GM18508 (cell line): ENCODE results near the gene GJB3.
"Not testable (repeated sequence)": the region's sequence is repeated elsewhere in the genome, so short reads cannot be mapped to it uniquely, and the experiment has no call there.

Source experiments
- ATAC-seq: cut with Tn5 transposase; IDR thresholded peaks from one replicate; pipeline ENCODE4 v1.9.1; 2021; ENCODE audit warnings: moderate number of reproducible peaks; ENCODE audit not compliant: insufficient read depth, unreplicated experiment

Gene GJB3

GRCh38 chr1:34759503-34760357 lies 21.3 kb upstream of the GJB3 start, which contains the start of gene GJB4:
Gene GJB4 (plus strand): TSS chr1:34759740. CDS start chr1:34761255, 1,515 bp downstream.
- no peak for ATAC-seq

- no peak for ATAC-seq
These were observed 19.7 kb upstream of the GJB3 start for GRCh38 chr1:34761176-34761761.

GRCh38 chr1:34761776-34762307 lies 19.2 kb upstream of the GJB3 start:
- no peak for ATAC-seq

GRCh38 chr1:34762474-34763141 lies 18.4 kb upstream of the GJB3 start:
- ATAC-seq = no peak

- ATAC-seq = no peak
These were observed 17.8 kb upstream of the GJB3 start for GRCh38 chr1:34763142-34763781.

GRCh38 chr1:34768856-34769255 lies 12.2 kb upstream of the GJB3 start:
- ATAC-seq = no peak

- no peak for ATAC-seq
These were observed 10.0 kb upstream of the GJB3 start for GRCh38 chr1:34770891-34771504.

- no peak for ATAC-seq
These were observed 9.2 kb upstream of the GJB3 start for GRCh38 chr1:34771573-34772371.

GRCh38 chr1:34773114-34773513 lies 7.9 kb upstream of the GJB3 start:
- not testable (repeated sequence) for ATAC-seq

- ATAC-seq = no peak
These were observed 6.1 kb upstream of the GJB3 start for GRCh38 chr1:34774957-34775356.

- no peak for ATAC-seq
These were observed 4.1 kb upstream of the GJB3 start for GRCh38 chr1:34776911-34777310.

- no peak for ATAC-seq
These were observed 3.3 kb upstream of the GJB3 start for GRCh38 chr1:34777519-34778321.

- ATAC-seq = no peak
These were observed 2.6 kb upstream of the GJB3 start for GRCh38 chr1:34778381-34778780.

GRCh38 chr1:34779005-34779404 lies 2.0 kb upstream of the GJB3 start:
- ATAC-seq = no peak

GRCh38 chr1:34779526-34779925 lies 1.5 kb upstream of the GJB3 start:
- ATAC-seq = no peak

GRCh38 chr1:34779962-34780361 lies 1.1 kb upstream of the GJB3 start:
- no peak for ATAC-seq

GRCh38 chr1:34780528-34780927 lies 486 bp upstream of the GJB3 start:
- no peak for ATAC-seq

GRCh38 chr1:34781844-34782391 lies 904 bp downstream of the GJB3 start:
- ATAC-seq = no peak
